HFFc6 (cell line): ENCODE data around the gene UQCR10. TPM values are rescaled to one million over a fixed set of nuclear protein-coding genes. Genes with fewer than 3 reads are reported as not detected.

ENCODE experiments used
- DNase-seq: peaks from one replicate; pipeline ENCODE4 v3.0.0-alpha.2; 2018
- H3K27ac Mint-ChIP-seq: 2 replicates; pipeline ENCODE4 v1.8.0; 2020; ENCODE audit warnings: mild to moderate bottlenecking, mixed read lengths
- H3K27me3 Mint-ChIP-seq: 2 replicates; pipeline ENCODE4 v1.8.0; 2021; ENCODE audit warnings: mild to moderate bottlenecking, moderate library complexity, mixed read lengths; ENCODE audit not compliant: insufficient read depth
- H3K36me3 Mint-ChIP-seq: 2 replicates; pipeline ENCODE4 v1.8.0; 2021; ENCODE audit warnings: low read depth, mixed read lengths
- H3K4me1 Mint-ChIP-seq: 2 replicates; pipeline ENCODE4 v1.8.0; 2020; ENCODE audit warnings: low read depth, mixed read lengths
- H3K4me3 Mint-ChIP-seq: 2 replicates; pipeline ENCODE4 v1.8.0; 2020; ENCODE audit warnings: mild to moderate bottlenecking, moderate library complexity, mixed read lengths
- H3K9me3 Mint-ChIP-seq: 2 replicates; pipeline ENCODE4 v1.8.0; 2020; ENCODE audit warnings: mild to moderate bottlenecking, mixed read lengths
- total RNA-seq, 6 experiments: library from RNA; stranded (reverse); fragmentation: NEBNext Ultra II Directional; extraction: Animal tissue kit (Norgen Biotek cat#: 25700); gene quantifications; 2 replicates in 1 of 6; 3 replicates in 5 of 6; pipeline ENCODE4 v1.2.3, GENCODE V29; 2021
- TF ChIP-seq, protein P1 (sequence below): fragments of 200-600 bp; sonication (generic); IDR thresholded peaks from 2 replicates; pipeline ENCODE4 v1.5.0; 2021; ENCODE audit warnings: antibody characterized with exemption, mild to moderate bottlenecking

Gene UQCR10
- total RNA-seq, 6 experiments from 2014 or later: 137 to 153 (median 150) TPM

DNA sequence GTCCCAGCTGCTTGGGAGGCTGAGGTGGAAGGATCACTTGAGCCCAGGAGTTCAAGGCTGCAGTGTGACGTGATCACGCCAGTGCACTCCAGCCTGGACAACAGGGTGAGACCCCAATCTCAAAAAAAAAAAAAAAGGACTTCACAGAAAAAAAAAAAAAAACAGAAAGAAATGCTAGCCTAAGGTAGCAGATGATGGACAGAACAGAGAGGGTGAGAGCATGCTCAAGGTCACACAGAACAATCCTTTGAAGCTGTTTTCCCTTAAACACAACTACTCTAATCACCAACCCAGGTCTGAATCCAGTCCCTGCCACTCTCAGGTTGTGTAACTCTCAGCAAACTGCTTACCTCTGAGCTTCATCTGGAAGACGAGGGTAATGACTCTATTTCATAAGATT, 10.1 kb upstream of the UQCR10 start:
- no peak overlapping the region for H3K27ac Mint-ChIP-seq
- H3K9me3 Mint-ChIP-seq: no peaks in the 10 kb centered on the region
- no peaks in the 10 kb centered on the region for H3K4me1 Mint-ChIP-seq
- DNase-seq: no peak
- no peaks in the 10 kb centered on the region for H3K36me3 Mint-ChIP-seq
- H3K27me3 Mint-ChIP-seq: peaks cover 2% of the 10 kb centered on the region; the same call in 1 of the 2 replicates
- TF ChIP-seq, protein P1, sequence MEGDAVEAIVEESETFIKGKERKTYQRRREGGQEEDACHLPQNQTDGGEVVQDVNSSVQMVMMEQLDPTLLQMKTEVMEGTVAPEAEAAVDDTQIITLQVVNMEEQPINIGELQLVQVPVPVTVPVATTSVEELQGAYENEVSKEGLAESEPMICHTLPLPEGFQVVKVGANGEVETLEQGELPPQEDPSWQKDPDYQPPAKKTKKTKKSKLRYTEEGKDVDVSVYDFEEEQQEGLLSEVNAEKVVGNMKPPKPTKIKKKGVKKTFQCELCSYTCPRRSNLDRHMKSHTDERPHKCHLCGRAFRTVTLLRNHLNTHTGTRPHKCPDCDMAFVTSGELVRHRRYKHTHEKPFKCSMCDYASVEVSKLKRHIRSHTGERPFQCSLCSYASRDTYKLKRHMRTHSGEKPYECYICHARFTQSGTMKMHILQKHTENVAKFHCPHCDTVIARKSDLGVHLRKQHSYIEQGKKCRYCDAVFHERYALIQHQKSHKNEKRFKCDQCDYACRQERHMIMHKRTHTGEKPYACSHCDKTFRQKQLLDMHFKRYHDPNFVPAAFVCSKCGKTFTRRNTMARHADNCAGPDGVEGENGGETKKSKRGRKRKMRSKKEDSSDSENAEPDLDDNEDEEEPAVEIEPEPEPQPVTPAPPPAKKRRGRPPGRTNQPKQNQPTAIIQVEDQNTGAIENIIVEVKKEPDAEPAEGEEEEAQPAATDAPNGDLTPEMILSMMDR: no peak
- no peak overlapping the region for H3K4me3 Mint-ChIP-seq

DNA sequence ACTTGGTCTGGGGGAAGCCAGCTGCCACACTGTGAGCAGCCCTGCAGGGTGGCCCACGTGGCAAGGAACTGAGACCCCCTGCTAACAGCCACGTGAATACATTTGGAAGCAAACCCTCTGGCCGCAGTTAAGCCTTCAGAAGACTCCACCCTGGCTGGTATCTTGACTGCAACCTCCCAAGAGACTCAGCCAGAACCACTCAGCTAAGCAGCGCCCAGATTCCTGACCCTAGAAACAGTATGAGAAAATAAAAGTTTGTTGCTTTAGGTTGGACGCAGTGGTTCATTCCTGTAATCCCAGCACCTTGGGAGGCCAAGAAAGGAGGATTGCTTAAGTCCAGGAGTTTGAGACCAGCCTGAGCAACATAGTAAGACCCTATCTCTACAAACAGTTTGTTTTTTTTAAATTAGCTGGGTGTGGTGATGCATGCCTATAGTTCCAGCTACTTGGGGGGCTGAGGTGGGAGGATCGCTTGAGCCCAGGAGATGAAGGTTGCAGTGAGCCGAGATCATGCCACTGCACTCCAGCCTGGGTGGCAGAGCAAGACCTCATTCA, 9.0 kb upstream of the UQCR10 start:
- H3K4me3 Mint-ChIP-seq: no peak overlapping the region
- H3K27ac Mint-ChIP-seq: no peak overlapping the region
- TF ChIP-seq, protein P1: no peak
- H3K4me1 Mint-ChIP-seq: no peaks in the 10 kb centered on the region
- DNase-seq: no peak
- peaks cover 2% of the 10 kb centered on the region; the same call in 1 of the 2 replicates for H3K27me3 Mint-ChIP-seq
- no peaks in the 10 kb centered on the region for H3K36me3 Mint-ChIP-seq
- H3K9me3 Mint-ChIP-seq: no peaks in the 10 kb centered on the region

DNA sequence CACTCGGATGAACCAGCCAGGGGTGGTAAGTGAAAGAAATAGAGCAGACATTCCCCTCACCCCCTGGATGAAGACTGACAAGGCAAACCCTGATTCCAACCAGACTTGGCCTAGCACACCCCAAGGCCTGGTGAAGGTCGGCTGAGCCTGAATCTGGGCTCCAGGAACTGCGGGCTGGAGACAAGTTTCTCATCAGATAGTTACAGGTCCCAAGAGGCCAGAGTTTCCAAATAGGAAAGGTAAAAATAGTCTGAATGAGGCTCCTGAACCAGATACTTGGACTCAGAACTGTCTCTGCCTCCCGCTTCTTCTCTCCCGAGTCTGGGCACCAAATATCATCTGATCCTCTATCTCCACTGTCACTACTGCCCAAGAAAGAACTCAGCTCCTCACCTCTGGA, 8.2 kb upstream of the UQCR10 start:
- no peak overlapping the region for H3K4me3 Mint-ChIP-seq
- no peak for DNase-seq
- no peaks in the 10 kb centered on the region for H3K9me3 Mint-ChIP-seq
- no peaks in the 10 kb centered on the region for H3K27me3 Mint-ChIP-seq
- TF ChIP-seq, protein P1: no peak
- no peaks in the 10 kb centered on the region for H3K36me3 Mint-ChIP-seq
- no peaks in the 10 kb centered on the region for H3K4me1 Mint-ChIP-seq
- H3K27ac Mint-ChIP-seq: no peak overlapping the region

DNA sequence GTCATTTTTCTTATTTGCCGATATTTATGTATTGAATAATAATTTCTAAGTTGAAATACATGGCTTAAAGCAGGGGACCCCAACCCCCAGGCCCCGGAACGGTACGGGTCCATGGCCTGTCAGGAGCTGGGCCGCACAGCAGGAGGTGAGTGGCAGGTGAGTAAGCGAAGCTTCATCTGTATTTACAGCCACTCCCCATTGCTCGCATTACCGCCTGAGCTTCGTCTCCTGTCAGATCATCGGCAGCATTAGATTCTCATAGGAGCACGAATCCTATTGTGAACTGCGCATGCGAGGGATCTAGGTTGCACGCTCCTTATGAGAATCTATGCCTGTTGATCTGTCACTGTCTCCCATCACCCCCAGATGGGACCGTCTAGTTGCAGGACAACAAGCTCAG, 4.9 kb upstream of the UQCR10 start:
- no peaks in the 10 kb centered on the region for H3K36me3 Mint-ChIP-seq
- TF ChIP-seq, protein P1: no peak
- no peaks in the 10 kb centered on the region; the same call in 1 of the 2 replicates for H3K27me3 Mint-ChIP-seq
- H3K9me3 Mint-ChIP-seq: no peaks in the 10 kb centered on the region
- H3K27ac Mint-ChIP-seq: no peak overlapping the region
- no peak overlapping the region for H3K4me3 Mint-ChIP-seq
- no peak for DNase-seq
- peaks cover 13% of the 10 kb centered on the region for H3K4me1 Mint-ChIP-seq

DNA sequence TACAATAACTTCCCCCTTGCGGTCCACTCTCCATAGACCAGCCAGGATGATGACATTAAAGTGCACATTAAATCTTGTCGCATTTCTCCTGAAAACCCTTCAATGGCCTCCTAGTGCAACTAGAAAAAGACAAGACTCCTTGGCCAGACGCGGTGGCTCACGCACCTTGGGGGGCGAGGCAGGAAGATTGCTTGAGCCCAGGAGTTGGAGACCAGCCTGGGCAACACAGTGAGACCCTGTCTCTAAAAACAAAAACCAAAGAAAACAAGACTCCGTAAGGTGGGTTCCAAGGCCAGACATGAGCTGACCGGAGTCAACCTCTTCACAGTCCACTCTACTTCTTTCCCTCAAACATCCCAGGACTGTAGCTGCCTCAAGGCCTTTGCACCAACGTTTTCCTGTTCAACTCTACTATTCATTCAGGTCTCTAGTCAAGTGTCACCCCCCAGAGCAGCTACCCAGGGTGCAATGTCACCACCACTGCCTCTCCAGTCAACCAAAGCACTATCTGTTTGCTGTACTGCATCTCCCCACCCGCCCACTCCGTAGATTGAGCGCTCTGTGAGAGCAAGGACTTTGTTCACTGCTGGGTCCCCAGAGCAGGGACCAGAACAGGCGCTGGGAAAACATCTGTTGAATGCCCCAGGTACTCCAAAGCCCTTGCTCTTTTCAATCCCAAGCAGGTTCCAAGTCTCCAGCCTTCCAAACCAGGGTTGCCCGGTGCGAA, 1.1 kb upstream of the UQCR10 start:
- TF ChIP-seq, protein P1: no peak
- Mint-ChIP-seq H3K36me3 (peaks cover 11% of the 10 kb centered on the region; the same call in 1 of the 2 replicates), H3K4me3 (peak overlapping the region; percentile 100), H3K27ac (peak overlapping the region; percentile 95), H3K27me3 (no peaks in the 10 kb centered on the region; the same call in 1 of the 2 replicates), H3K4me1 (peaks cover 28% of the 10 kb centered on the region), H3K9me3 (no peaks in the 10 kb centered on the region)
- no peak for DNase-seq
